A673 (cell line): ENCODE data around the gene STOX2. TPM values are rescaled to one million over a fixed set of nuclear protein-coding genes. Genes with fewer than 3 reads are reported as not detected.

Source experiments
- BruUV-seq: library from RNA; stranded (reverse); fragments of 400-500 nt; replicated peaks from 2 replicates; lab custom pipeline; 2021; lab: Mats Ljungman, UMichigan
- CTCF ChIA-PET: fragments of 300-600 bp; sonication (Branson Sonifier 250); formaldehyde crosslinking; loops from one replicate; lab custom pipeline; 2022; ENCODE audit warnings: antibody characterized with exemption; lab: Charles Lee
- POLR2A ChIA-PET: fragments of 300-600 bp; sonication (Branson Sonifier 250); formaldehyde crosslinking; loops from one replicate; lab custom pipeline; 2022; ENCODE audit warnings: antibody characterized with exemption; ENCODE audit not compliant: low non-redundant PET; lab: Charles Lee
- DNase-seq: peaks from one replicate; pipeline ENCODE4 v3.0.0-alpha.2; 2015; ENCODE audit warnings: low spot score
- H3K27ac ChIP-seq: fragments of 200-600 bp; sonication (generic); 2 replicates; pipeline ENCODE4 v1.5.1; 2016; ENCODE audit warnings: mixed run types, low read depth, mild to moderate bottlenecking, mixed read lengths, antibody characterized with exemption, low read length; ENCODE audit not compliant: poor library complexity, severe bottlenecking
- H3K27me3 ChIP-seq: fragments of 200-600 bp; sonication (generic); replicated peaks from 2 replicates; pipeline ENCODE4 v1.6.1; 2017; ENCODE audit warnings: mixed run types, low read depth, mild to moderate bottlenecking, mixed read lengths, antibody characterized with exemption, low read length; ENCODE audit not compliant: insufficient read depth, poor library complexity
- H3K36me3 ChIP-seq: fragments of 200-600 bp; sonication (generic); 2 replicates; pipeline ENCODE4 v1.6.1; 2016; ENCODE audit warnings: mixed run types, mild to moderate bottlenecking, mixed read lengths, antibody characterized with exemption, low read length; ENCODE audit not compliant: insufficient read depth, poor library complexity, severe bottlenecking
- H3K4me1 ChIP-seq: fragments of 200-600 bp; sonication (generic); 2 replicates; pipeline ENCODE4 v1.6.1; 2017; ENCODE audit warnings: mixed run types, mild to moderate bottlenecking, mixed read lengths, antibody characterized with exemption, low read length; ENCODE audit not compliant: insufficient read depth, poor library complexity, severe bottlenecking
- H3K4me3 ChIP-seq: fragments of 200-600 bp; sonication (generic); 2 replicates; pipeline ENCODE4 v1.5.1; 2016; ENCODE audit warnings: low read depth, mixed run types, mild to moderate bottlenecking, mixed read lengths, low read length; ENCODE audit not compliant: poor library complexity, severe bottlenecking
- H3K9me3 ChIP-seq: fragments of 200-600 bp; sonication (generic); 2 replicates; pipeline ENCODE4 v1.6.1; 2016; ENCODE audit warnings: mixed run types, low read depth, mild to moderate bottlenecking, mixed read lengths, antibody characterized with exemption, low read length; ENCODE audit not compliant: poor library complexity, severe bottlenecking
- CTCF ChIP-seq: fragments of 300-800, 200-600 bp; sonication (generic); conservative IDR thresholded peaks from 2 replicates; pipeline ENCODE4 v1.5.1; 2017; ENCODE audit warnings: low read depth, mild to moderate bottlenecking, antibody characterized with exemption, low read length, moderate library complexity, mixed read lengths
- EZH2 ChIP-seq: fragments of 200-600 bp; sonication (generic); IDR thresholded peaks from 2 replicates; pipeline ENCODE4 v1.6.1; 2017; ENCODE audit warnings: borderline replicate concordance, low read depth, mild to moderate bottlenecking, mixed read lengths, antibody characterized with exemption, low read length; ENCODE audit not compliant: poor library complexity, severe bottlenecking
- intact Hi-C: fragments of 100-400 bp; cut with micrococcal nuclease; formaldehyde crosslinking; loops from one replicate; pipeline ENCODE4 v1.10.0; 2022; ENCODE audit not compliant: unreplicated experiment
- total RNA-seq: library from RNA; stranded (reverse); gene quantifications from 2 replicates; pipeline ENCODE4 v1.2.3, GENCODE V29; 2021

Gene STOX2
- total RNA-seq, 1 experiment from 2014 or later: 2.9 TPM

- BruUV-seq: no TSS peak
- Histone ChIP-seq H3K27me3 (no peaks in the 10 kb centered on the region), H3K9me3 (peaks cover 3% of the 10 kb centered on the region), H3K4me1 (peaks cover 19% of the 10 kb centered on the region), H3K36me3 (no peaks in the 10 kb centered on the region), H3K4me3 (no peak overlapping the region), H3K27ac (no peak overlapping the region)
- no peak for DNase-seq
- intact Hi-C loops: no loop called here
- POLR2A ChIA-PET: no interaction called here
- CTCF ChIA-PET: no interaction called here
- no peak for TF ChIP-seq CTCF
- TF ChIP-seq EZH2: no peak
Observed at GRCh38 chr4:184067931-184068554, 162.9 kb downstream of the STOX2 start.

Other genes with a start within 250 kb of the STOX2 start
- gene RWDD4, start 246.1 kb upstream of the STOX2 start, total RNA-seq: 29.4 and 33.8 TPM in 2 replicates
- 29.1 and 30.0 TPM in 2 replicates for gene TRAPPC11, start 246.0 kb upstream of the STOX2 start, total RNA-seq